ENCODE data around the gene CDH4. TPM values are rescaled to one million over a fixed set of nuclear protein-coding genes. Genes with fewer than 3 reads are reported as not detected.

Gene CDH4
- total and polyA plus RNA-seq, 2 of the 13 experiments (the other 11 are each of a cell fraction or from before 2014, with no cell fraction given) = not detected

GRCh38 chr20:61577065-61577464 lies 325.0 kb downstream of the CDH4 start:
- Histone ChIP-seq H3K36me3 (replicated peaks in 1 of 2; ENCODE audit: control insufficient read depth in 1 of 2, insufficient read depth in 2 of 2, low read length in 2 of 2) (no peaks in the 10 kb centered on the region), H3K9ac (ENCODE audit: insufficient read depth, low read depth, low read length) (no peak overlapping the region), H3K4me3 (replicated peaks in 1 of 3; ENCODE audit: insufficient read depth in 1 of 3, low read depth in 2 of 3, low read length in 3 of 3) (no peak overlapping the region), H4K20me1 (ENCODE audit: insufficient read depth, low read length) (no peaks in the 10 kb centered on the region), H2AFZ (ENCODE audit: low read length) (no peak overlapping the region), H3K27ac (ENCODE audit: extremely low read length, insufficient read depth, low read length) (no peak overlapping the region), H3K79me2 (ENCODE audit: insufficient read depth, low read length) (no peaks in the 10 kb centered on the region), H3K4me1 (ENCODE audit: insufficient read depth, low read length) (peaks cover 18% of the 10 kb centered on the region), H3K4me2 (ENCODE audit: low read depth, low read length) (no peak overlapping the region), H3K9me3 (ENCODE audit: low read length) (no peaks in the 10 kb centered on the region), H3K27me3 (ENCODE audit: control insufficient read depth in 1 of 2, insufficient read depth in 2 of 2, low read length in 2 of 2) (peaks cover 5 to 16% of the 10 kb centered on the region in 2 experiments; a peak in 2 of 5 replicates)
- POLR2A ChIA-PET = no interaction called here
- CTCF ChIA-PET (ENCODE audit: low intra/inter-chr PET ratio, low total read pairs) = no interaction called here
- FAIRE-seq (peak; percentile 18), DNase-seq (ENCODE audit: low spot score) (no peak), ATAC-seq (no peak)
- intact Hi-C loops (cut with micrococcal nuclease; ENCODE audit: unreplicated experiment) = no loop called here
- in situ Hi-C loops (cut with HindIII; ENCODE audit: extremely low pct_ligation_motif_present, low pct_unique_long_range_greater_than_20kb) = no loop called here
- 23% methylated on average over 1 of the region's 1 CpG for WGBS (ENCODE audit: low lambda C conversion rate)
- no TSS peak for BruUV-seq (replicated peaks)
- TF ChIP-seq ZFP90 (CRISPR knock-in tag; IDR thresholded peaks at IDR 0.05; ENCODE audit: borderline replicate concordance) (no peak), RARA (CRISPR knock-in tag; IDR thresholded peaks at IDR 0.05) (no peak), ZNF503 (CRISPR knock-in tag; IDR thresholded peaks at IDR 0.05) (no peak), PAX8 (CRISPR knock-in tag; IDR thresholded peaks at IDR 0.05; ENCODE audit: borderline replicate concordance) (no peak), FOXP1 (IDR thresholded peaks at IDR 0.05) (peak; percentile 65), FOXP1 (CRISPR knock-in tag; IDR thresholded peaks at IDR 0.05) (no peak), YY1 (IDR thresholded peaks at IDR 0.05; ENCODE audit: insufficient read depth, insufficient replicate concordance, low read depth, low read length) (no peak), GLMP (CRISPR knock-in tag; IDR thresholded peaks at IDR 0.05; ENCODE audit: borderline replicate concordance) (no peak), ZEB1 (IDR thresholded peaks at IDR 0.05; ENCODE audit: insufficient replicate concordance, low read depth) (no peak), ZNF572 (CRISPR knock-in tag; IDR thresholded peaks at IDR 0.05) (no peak), NR2F6 (IDR thresholded peaks at IDR 0.05) (no peak), NR2F6 (CRISPR knock-in tag; IDR thresholded peaks at IDR 0.05) (no peak), FOXK2 (IDR thresholded peaks at IDR 0.05) (peak; percentile 43; the same call in 1 of the 2 replicates), RNF2 (conservative IDR thresholded peaks at IDR 0.05; ENCODE audit: low read depth) (no peak), ZNF337 (CRISPR knock-in tag; IDR thresholded peaks at IDR 0.05; ENCODE audit: borderline replicate concordance, low read depth) (no peak), ZNF256 (CRISPR knock-in tag; conservative IDR thresholded peaks at IDR 0.05) (no peak), NFIB (CRISPR knock-in tag; IDR thresholded peaks at IDR 0.05; ENCODE audit: borderline replicate concordance) (no peak), ZNF773 (CRISPR knock-in tag; IDR thresholded peaks at IDR 0.05; ENCODE audit: borderline replicate concordance) (no peak), ZFP36L2 (CRISPR knock-in tag; IDR thresholded peaks at IDR 0.05) (no peak), PHB2 (IDR thresholded peaks at IDR 0.05; ENCODE audit: partially characterized antibody) (peak; percentile 75), ZNF230 (CRISPR knock-in tag; IDR thresholded peaks at IDR 0.05) (no peak), ZNF644 (CRISPR knock-in tag; IDR thresholded peaks at IDR 0.05; ENCODE audit: low read depth) (no peak), HDAC1 (CRISPR knock-in tag; IDR thresholded peaks at IDR 0.05) (no peak), IKZF5 (CRISPR knock-in tag; IDR thresholded peaks at IDR 0.05) (no peak), ZNF501 (CRISPR knock-in tag; IDR thresholded peaks at IDR 0.05) (no peak)

All from HepG2 (cell line).